ENCODE measurements around the gene CCDC33. TPM values are rescaled to one million over a fixed set of nuclear protein-coding genes. Genes with fewer than 3 reads are reported as not detected.

CCDC33 gene
- total RNA-seq, 1 experiment from 2014 or later = 1.2 TPM

- Histone ChIP-seq H3K36me3 (no peaks in the 10 kb centered on the region), H3K4me1 (peaks cover 7% of the 10 kb centered on the region), H3K4me3 (no peak overlapping the region), H3K27me3 (no peaks in the 10 kb centered on the region), H3K9me3 (replicated peaks) (no peaks in the 10 kb centered on the region), H3K27ac (no peak overlapping the region)
- DNase-seq = no peak
These were observed 16.2 kb downstream of the CCDC33 start for GRCh38 chr15:74252291-74252690.

DNA sequence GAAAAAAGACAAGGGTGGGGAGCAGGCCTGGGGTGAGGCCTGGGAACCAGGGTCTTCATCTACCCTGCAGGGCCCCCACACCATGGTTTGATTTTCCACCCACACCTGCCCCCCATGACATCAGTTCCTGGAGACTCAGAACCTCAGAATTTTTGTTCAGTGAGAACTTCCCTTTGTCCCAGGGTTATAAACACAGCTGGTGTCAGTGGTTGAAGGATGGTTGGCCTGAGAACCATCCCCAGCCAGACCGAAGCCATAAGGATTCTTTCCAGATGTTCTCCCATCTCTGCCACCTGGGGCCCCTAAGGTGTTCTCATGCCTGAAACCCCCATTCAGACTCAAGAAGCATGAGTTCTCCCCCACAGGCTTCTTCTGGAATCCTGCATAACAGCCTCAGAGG is 16.6 kb downstream of the CCDC33 start:
- Histone ChIP-seq H3K4me3 (no peak overlapping the region), H3K9me3 (replicated peaks) (no peaks in the 10 kb centered on the region), H3K27me3 (no peaks in the 10 kb centered on the region), H3K4me1 (peaks cover 7% of the 10 kb centered on the region), H3K27ac (no peak overlapping the region), H3K36me3 (no peaks in the 10 kb centered on the region)
- no peak for DNase-seq

DNA sequence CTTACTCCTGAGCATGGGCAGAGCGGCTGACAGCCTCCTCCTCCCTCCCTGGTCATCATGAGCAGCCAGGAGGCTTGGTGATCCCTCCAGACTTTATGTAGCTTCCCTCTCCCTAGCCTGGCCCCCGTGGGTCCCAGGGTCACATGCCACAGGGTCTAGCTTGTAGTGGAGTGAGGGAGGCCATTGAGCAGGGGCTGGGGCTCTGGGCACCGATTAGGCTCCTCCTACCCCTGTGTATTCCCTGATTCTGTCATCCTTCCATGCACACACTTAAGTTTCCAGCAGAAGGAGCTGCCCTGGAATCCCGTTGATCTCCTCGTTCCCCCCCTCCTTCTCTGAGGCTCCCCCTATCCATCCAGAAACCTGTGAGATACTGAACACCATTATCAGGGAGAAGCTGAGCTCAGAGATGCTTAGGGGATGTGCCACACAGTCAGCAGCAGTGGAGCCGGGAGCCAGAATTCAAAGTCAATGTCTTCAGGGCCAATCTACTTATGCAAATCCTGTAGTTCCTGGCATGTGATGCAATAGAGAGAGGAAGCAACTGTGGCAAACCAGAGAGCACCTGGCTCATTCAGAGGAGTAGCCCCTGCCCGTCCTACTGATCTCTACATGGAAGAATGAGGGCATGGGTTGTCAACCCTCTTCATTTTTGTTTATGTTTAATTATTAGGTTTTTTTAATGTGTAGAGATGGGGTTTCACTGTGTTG is 17.2 kb downstream of the CCDC33 start:
- Histone ChIP-seq H3K4me1 (peaks cover 7% of the 10 kb centered on the region), H3K9me3 (replicated peaks) (no peaks in the 10 kb centered on the region), H3K27me3 (no peaks in the 10 kb centered on the region), H3K27ac (no peak overlapping the region), H3K4me3 (no peak overlapping the region), H3K36me3 (no peaks in the 10 kb centered on the region)
- no peak for DNase-seq

GRCh38 chr15:74257105-74257504 is 21.0 kb downstream of the CCDC33 start:
- Histone ChIP-seq H3K4me3 (no peak overlapping the region), H3K4me1 (peaks cover 3% of the 10 kb centered on the region; the same call in 1 of the 2 replicates), H3K27me3 (no peaks in the 10 kb centered on the region; the same call in 1 of the 2 replicates), H3K9me3 (replicated peaks) (no peaks in the 10 kb centered on the region), H3K27ac (no peak overlapping the region), H3K36me3 (no peaks in the 10 kb centered on the region)
- DNase-seq = no peak

DNA sequence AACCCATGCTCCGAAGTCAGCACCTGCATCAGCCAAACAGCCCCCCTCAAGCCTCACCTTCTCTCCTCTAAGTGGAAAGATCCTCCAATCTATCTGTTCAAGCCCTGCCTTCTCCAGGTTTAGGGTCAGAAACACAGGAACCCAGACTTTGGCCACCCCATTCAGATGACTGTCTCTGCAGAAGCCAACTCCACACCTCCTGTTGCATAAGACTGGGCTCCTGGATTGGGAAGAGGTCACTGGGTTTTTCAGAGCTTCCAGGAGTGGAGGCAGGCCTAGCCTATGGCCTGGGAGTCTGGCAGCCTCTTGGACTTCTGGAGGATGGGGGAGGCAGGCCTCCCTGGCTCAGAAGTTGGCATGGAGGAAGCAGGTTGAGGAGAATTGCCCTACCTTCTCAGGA is 21.5 kb downstream of the CCDC33 start:
- H3K9me3 ChIP-seq (replicated peaks) = no peaks in the 10 kb centered on the region
- H3K36me3 ChIP-seq = no peaks in the 10 kb centered on the region
- DNase-seq = no peak
- no peak overlapping the region for H3K4me3 ChIP-seq
- H3K4me1 ChIP-seq = peaks cover 3% of the 10 kb centered on the region; the same call in 1 of the 2 replicates
- H3K27ac ChIP-seq = no peak overlapping the region
- no peaks in the 10 kb centered on the region; the same call in 1 of the 2 replicates for H3K27me3 ChIP-seq

DNA sequence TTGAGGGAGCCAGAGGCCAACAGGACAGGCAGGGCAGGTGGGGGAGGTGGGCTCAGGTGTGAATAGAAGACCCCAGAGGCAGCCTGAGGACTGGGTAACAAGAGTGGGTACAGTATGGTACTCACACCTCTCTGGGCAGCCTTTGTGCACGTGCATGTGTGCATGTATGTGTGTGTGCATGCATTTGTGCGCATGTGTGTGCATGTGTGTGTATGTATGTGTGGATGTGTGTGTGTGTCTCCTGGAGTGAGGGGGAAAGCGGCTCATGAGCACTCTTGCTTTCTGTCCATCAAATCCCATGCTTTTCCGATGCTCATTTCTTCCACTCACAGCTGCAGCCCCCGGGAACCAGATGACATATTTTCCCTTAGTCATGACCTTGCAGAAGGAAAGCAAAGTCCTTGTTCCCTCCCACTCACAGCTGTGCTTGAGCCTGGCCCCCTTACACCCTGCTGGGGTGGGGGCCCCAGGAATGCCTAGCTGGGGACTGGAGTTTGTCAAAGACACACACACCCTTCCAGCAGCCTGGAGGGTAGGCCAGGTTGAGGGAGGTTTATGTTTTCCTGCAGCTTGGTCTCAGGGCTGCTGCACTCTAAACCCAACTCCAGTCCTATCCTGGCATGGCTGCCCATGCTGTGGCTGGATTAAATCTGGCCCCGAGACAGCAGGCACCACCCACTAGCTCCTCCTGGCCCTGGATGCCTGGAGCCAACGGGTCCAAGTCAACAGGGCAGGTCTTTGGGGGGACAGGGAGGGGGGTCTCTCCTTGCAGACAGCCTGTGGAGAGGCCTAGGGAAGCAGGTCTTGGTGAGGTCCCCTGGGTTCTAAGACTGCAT is 22.5 kb downstream of the CCDC33 start:
- Histone ChIP-seq H3K4me3 (no peak overlapping the region), H3K27ac (no peak overlapping the region), H3K36me3 (no peaks in the 10 kb centered on the region), H3K4me1 (peaks cover 3% of the 10 kb centered on the region; the same call in 1 of the 2 replicates), H3K9me3 (replicated peaks) (no peaks in the 10 kb centered on the region), H3K27me3 (no peaks in the 10 kb centered on the region; the same call in 1 of the 2 replicates)
- DNase-seq = no peak

DNA sequence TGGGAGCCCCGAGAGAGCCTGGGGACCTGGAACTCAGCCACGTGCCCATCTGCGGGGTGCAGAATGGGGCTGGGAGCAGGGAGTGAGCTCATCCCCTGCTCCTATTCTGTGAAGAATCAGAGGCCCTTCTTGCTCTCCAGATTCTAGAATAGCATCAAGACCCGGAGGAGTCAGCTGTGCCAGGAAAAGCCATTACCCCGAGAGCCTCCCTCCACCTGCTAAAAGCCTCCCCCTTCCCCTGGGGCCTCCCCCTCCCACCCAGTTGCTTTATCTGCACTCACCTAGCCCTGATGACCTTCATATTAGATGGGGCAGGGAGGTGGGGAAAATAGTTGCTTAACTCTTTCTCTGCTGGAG is 23.1 kb downstream of the CCDC33 start:
- H3K4me1 ChIP-seq = peaks cover 3% of the 10 kb centered on the region; the same call in 1 of the 2 replicates
- H3K9me3 ChIP-seq (replicated peaks) = no peaks in the 10 kb centered on the region
- no peaks in the 10 kb centered on the region for H3K36me3 ChIP-seq
- no peaks in the 10 kb centered on the region; the same call in 1 of the 2 replicates for H3K27me3 ChIP-seq
- no peak for DNase-seq
- no peak overlapping the region for H3K27ac ChIP-seq
- no peak overlapping the region for H3K4me3 ChIP-seq

DNA sequence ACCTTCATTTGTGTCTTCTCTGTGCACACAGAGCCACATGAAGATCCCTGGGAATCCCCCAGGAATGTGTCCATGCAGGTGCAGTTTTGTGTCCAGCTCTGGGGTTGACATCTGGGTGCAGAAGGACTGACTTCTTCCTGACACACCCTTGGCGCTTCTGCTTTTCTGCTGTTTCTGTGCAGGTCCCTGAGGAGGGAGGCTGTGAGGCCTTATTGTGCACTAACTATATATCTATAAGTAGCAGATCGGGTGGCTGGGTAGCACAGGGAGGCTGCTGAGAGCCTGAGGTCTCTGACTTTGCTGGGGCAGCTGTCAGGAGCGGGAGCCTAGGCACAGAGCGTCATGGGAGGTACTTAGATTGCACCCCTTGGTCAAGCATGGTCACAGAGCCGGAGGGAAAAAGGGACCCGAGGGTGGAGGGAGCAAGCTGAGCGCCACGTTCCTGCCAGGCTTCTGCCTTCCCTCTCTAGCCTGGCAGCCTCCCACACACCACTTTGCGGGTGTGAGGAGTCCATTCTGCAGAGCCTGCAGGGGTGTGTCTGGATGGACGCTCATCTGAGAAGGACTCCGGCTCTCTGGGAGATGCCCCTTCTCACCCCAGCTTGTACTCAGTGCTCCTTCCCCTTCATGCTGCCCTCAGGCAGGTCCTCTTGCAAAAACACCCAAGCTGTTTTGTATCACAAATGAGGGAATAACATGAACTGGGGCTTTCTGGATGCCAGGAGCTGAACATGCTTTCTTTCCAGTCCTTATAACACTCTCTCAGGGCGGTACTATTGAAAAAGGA is 23.9 kb downstream of the CCDC33 start:
- Histone ChIP-seq H3K27ac (no peak overlapping the region), H3K27me3 (no peaks in the 10 kb centered on the region; the same call in 1 of the 2 replicates), H3K36me3 (no peaks in the 10 kb centered on the region), H3K4me3 (no peak overlapping the region), H3K4me1 (peaks cover 3% of the 10 kb centered on the region; the same call in 1 of the 2 replicates), H3K9me3 (replicated peaks) (no peaks in the 10 kb centered on the region)
- DNase-seq = no peak

DNA sequence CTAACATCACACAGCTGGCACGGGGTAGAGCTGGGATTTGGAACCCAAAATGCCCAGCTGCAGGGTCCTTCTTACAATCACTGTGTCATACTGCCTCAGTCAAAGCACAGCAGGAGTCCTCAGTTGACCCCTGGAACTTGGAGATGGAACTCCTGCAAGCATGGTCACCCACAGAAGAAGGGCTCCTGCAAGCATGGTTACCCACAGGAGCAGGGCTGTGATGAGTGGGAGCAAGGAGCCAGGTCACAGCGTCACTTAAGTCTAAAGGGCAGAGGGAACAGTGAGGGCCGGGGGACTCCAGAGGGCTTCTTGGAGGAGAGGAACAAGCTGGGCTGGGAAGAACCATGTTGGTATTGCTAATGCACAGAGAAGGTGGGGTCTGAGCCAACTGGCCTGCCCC is 24.9 kb downstream of the CCDC33 start:
- no peaks in the 10 kb centered on the region; the same call in 1 of the 2 replicates for H3K27me3 ChIP-seq

DNA sequence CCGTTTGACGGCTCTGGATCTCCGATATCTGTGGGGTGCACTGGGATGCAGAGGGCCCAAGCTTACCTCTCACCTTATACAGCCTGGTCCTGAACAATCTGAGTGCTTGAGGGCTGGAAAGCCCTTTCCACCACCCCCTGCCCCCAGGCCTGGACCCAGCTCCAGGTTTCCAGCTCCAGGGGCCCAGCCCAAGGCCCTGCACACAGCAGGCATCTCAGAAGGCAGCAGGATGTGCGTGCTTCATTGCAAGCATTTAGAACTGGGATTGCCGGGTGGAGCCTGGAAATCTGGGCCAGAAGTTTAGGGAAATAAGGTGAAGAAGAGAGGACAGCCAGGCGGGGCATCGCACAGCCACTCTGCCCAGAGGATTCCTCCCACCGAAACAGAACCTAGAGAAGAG is 25.6 kb downstream of the CCDC33 start:
- Histone ChIP-seq H3K9me3 (replicated peaks) (no peaks in the 10 kb centered on the region), H3K27ac (no peak overlapping the region), H3K4me1 (peaks cover 3% of the 10 kb centered on the region; the same call in 1 of the 2 replicates), H3K36me3 (no peaks in the 10 kb centered on the region), H3K4me3 (no peak overlapping the region), H3K27me3 (no peaks in the 10 kb centered on the region; the same call in 1 of the 2 replicates)
- DNase-seq = no peak

More for the DNA sequence above, 24.9 kb downstream of the CCDC33 start:
- Histone ChIP-seq H3K4me3 (no peak overlapping the region), H3K27ac (no peak overlapping the region), H3K9me3 (replicated peaks) (no peaks in the 10 kb centered on the region), H3K36me3 (no peaks in the 10 kb centered on the region), H3K4me1 (peaks cover 3% of the 10 kb centered on the region; the same call in 1 of the 2 replicates)
- DNase-seq = no peak

DNA sequence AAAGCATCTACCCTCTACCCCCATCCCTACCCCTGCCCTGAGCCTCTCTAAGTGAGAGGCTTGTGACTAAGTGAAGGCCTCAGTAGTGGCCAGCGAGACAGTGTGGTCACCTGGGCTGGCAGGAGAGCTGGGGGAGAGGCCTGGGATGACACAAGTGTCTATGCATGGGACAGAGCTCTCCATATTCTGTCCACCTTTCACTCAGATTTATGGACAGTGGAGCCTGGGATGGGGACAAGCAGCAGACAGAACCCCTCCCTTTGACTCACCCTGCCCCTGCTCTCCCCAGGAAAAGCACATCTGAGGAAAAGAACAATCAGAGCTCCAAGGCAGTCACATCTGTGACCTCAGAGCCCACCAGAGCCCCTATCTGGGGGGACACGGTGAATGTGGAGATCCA is 26.0 kb downstream of the CCDC33 start:
- Histone ChIP-seq H3K9me3 (replicated peaks) (no peaks in the 10 kb centered on the region), H3K4me1 (peaks cover 3% of the 10 kb centered on the region; the same call in 1 of the 2 replicates), H3K27me3 (no peaks in the 10 kb centered on the region; the same call in 1 of the 2 replicates), H3K27ac (no peak overlapping the region), H3K4me3 (no peak overlapping the region), H3K36me3 (no peaks in the 10 kb centered on the region)
- no peak for DNase-seq

GRCh38 chr15:74262625-74263024 is 26.5 kb downstream of the CCDC33 start:
- Histone ChIP-seq H3K27me3 (no peaks in the 10 kb centered on the region; the same call in 1 of the 2 replicates), H3K36me3 (no peaks in the 10 kb centered on the region), H3K9me3 (replicated peaks) (no peaks in the 10 kb centered on the region), H3K27ac (no peak overlapping the region), H3K4me1 (peaks cover 3% of the 10 kb centered on the region; the same call in 1 of the 2 replicates), H3K4me3 (no peak overlapping the region)
- no peak for DNase-seq

DNA sequence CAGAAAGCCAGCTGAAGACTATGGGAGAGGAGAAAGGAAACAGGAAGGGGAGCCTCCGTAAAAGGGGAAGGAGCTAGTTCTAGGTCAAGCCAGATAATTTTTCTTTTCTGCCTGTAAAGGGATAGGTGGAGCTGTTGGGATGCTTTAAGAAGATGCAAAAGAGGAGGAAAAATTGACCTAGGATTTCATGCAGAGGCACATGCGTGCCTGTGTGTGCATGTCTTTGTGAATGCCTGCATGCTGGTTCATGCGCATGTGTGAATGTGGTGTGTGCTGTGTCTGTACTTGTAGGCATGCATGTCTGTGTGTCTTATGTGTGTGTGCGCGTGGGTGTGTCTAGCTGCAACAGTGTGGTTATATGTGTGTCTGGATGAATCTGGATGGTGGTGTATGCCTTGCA is 27.3 kb downstream of the CCDC33 start:
- no peak for DNase-seq
- no peak overlapping the region for H3K27ac ChIP-seq
- no peaks in the 10 kb centered on the region; the same call in 1 of the 2 replicates for H3K27me3 ChIP-seq
- H3K4me3 ChIP-seq = no peak overlapping the region
- no peaks in the 10 kb centered on the region for H3K36me3 ChIP-seq
- no peaks in the 10 kb centered on the region for H3K9me3 ChIP-seq (replicated peaks)
- H3K4me1 ChIP-seq = peaks cover 3% of the 10 kb centered on the region; the same call in 1 of the 2 replicates

- DNase-seq = no peak
- Histone ChIP-seq H3K27me3 (no peaks in the 10 kb centered on the region; the same call in 1 of the 2 replicates), H3K27ac (no peak overlapping the region), H3K4me3 (no peak overlapping the region), H3K4me1 (no peaks in the 10 kb centered on the region), H3K9me3 (replicated peaks) (no peaks in the 10 kb centered on the region), H3K36me3 (no peaks in the 10 kb centered on the region)
These were observed 28.0 kb downstream of the CCDC33 start for GRCh38 chr15:74264081-74264501.

Data from SJCRH30 (cell line).